HepG2 (cell line): ENCODE data around the gene FMNL1. TPM values are rescaled to one million over a fixed set of nuclear protein-coding genes. Genes with fewer than 3 reads are reported as not detected.

Source experiments
- CC2D1A ChIP-seq: sonication (generic); formaldehyde crosslinking; IDR thresholded peaks from 2 replicates; pipeline ENCODE4 v1.8.1; 2023; ENCODE audit warnings: mild to moderate bottlenecking, missing genetic modification reagents
- CEBPZ ChIP-seq: IDR thresholded peaks from 2 replicates; pipeline ENCODE4 v1.6.1; 2012; ENCODE audit warnings: low read length, improper control_type of control experiment
- CTCF ChIP-seq: sonication (generic); formaldehyde crosslinking; IDR thresholded peaks from 2 replicates; pipeline ENCODE4 v1.5.0; 2020; ENCODE audit warnings: mild to moderate bottlenecking, missing genetic modification reagents, moderate library complexity
- FOXO1 ChIP-seq: sonication (generic); formaldehyde crosslinking; IDR thresholded peaks from 2 replicates; pipeline ENCODE4 v1.4.0; 2020; ENCODE audit warnings: missing genetic modification reagents
- FUBP1 ChIP-seq: sonication (generic); formaldehyde crosslinking; IDR thresholded peaks from 2 replicates; pipeline ENCODE4 v1.5.1; 2020; ENCODE audit warnings: missing genetic modification reagents, mild to moderate bottlenecking, borderline replicate concordance
- GABPA ChIP-seq, 2 experiments: IDR thresholded peaks; 2 replicates each; pipeline ENCODE4 v1.6.1; 2011 to 2016; ENCODE audit warnings: low read depth in 2 of 2, low read length in 1 of 2, missing biosample characterization in 1 of 2, missing genetic modification characterization in 1 of 2
- HNF4A ChIP-seq: sonication (generic); formaldehyde crosslinking; IDR thresholded peaks from 2 replicates; pipeline ENCODE4 v1.4.0; 2020; ENCODE audit warnings: missing genetic modification reagents
- PRDM4 ChIP-seq: sonication (generic); formaldehyde crosslinking; IDR thresholded peaks from 2 replicates; pipeline ENCODE4 v1.9.0; 2021; ENCODE audit warnings: missing genetic modification reagents, borderline replicate concordance
- SPEN ChIP-seq: sonication (generic); formaldehyde crosslinking; IDR thresholded peaks from 2 replicates; pipeline ENCODE4 v1.5.1; 2020; ENCODE audit warnings: low read depth, mild to moderate bottlenecking, missing genetic modification reagents
- SRF ChIP-seq: IDR thresholded peaks from 2 replicates; pipeline ENCODE4 v1.6.1; 2011; ENCODE audit warnings: mild to moderate bottlenecking, low read depth, low read length, moderate library complexity
- TIGD3 ChIP-seq: sonication (generic); formaldehyde crosslinking; IDR thresholded peaks from 2 replicates; pipeline ENCODE4 v1.5.1; 2020; ENCODE audit warnings: mild to moderate bottlenecking, missing genetic modification reagents, borderline replicate concordance
- ZBTB3 ChIP-seq: sonication (generic); formaldehyde crosslinking; IDR thresholded peaks from 2 replicates; pipeline ENCODE4 v1.4.0; 2020; ENCODE audit warnings: low read depth, mild to moderate bottlenecking, moderate library complexity, missing genetic modification reagents, borderline replicate concordance
- ZNF431 ChIP-seq: sonication (generic); formaldehyde crosslinking; IDR thresholded peaks from 2 replicates; pipeline ENCODE4 v1.9.0; 2022; ENCODE audit warnings: missing genetic modification reagents, low read depth, mild to moderate bottlenecking, borderline replicate concordance
- polyA plus RNA-seq, 8 experiments: library from polyadenylated mRNA; depleted of rRNA in 3 of 8; stranded (reverse) in 7 of 8; unstranded in 1 of 8; fragments of >200 nt; fragmentation: Illumina TruSeq in 4 of 8; extraction: Trizol in 4 of 8; gene quantifications; 2 replicates each; pipeline versions ENCODE4 v1.2.1 to v1.2.3, GENCODE V29; 2011 to 2016; ENCODE audit warnings: low read depth in 4 of 8, missing spikeins in 1 of 8, mixed read lengths in 1 of 8; ENCODE audit not compliant: insufficient read depth in 1 of 8
- total RNA-seq, 5 experiments: library from RNA; depleted of rRNA; stranded (reverse); fragments of >200 nt; fragmentation: Illumina TruSeq; extraction: Trizol; gene quantifications; 2 replicates each; pipeline ENCODE4 v1.2.3, GENCODE V29; 2016; ENCODE audit warnings: low read depth in 1 of 5
- TF ChIP-seq, protein P1 (sequence below): sonication (generic); formaldehyde crosslinking; IDR thresholded peaks from 2 replicates; pipeline ENCODE4 v1.4.0; 2020; ENCODE audit warnings: mild to moderate bottlenecking, missing genetic modification reagents
- TF ChIP-seq, protein P2 (sequence below): sonication (generic); formaldehyde crosslinking; IDR thresholded peaks from 2 replicates; pipeline ENCODE4 v1.4.0; 2020; ENCODE audit warnings: missing genetic modification reagents

Gene FMNL1
- total and polyA plus RNA-seq, 2 of the 13 experiments (the other 11 are each of a cell fraction or from before 2014, with no cell fraction given) = 0.53 to 0.70 TPM

DNA sequence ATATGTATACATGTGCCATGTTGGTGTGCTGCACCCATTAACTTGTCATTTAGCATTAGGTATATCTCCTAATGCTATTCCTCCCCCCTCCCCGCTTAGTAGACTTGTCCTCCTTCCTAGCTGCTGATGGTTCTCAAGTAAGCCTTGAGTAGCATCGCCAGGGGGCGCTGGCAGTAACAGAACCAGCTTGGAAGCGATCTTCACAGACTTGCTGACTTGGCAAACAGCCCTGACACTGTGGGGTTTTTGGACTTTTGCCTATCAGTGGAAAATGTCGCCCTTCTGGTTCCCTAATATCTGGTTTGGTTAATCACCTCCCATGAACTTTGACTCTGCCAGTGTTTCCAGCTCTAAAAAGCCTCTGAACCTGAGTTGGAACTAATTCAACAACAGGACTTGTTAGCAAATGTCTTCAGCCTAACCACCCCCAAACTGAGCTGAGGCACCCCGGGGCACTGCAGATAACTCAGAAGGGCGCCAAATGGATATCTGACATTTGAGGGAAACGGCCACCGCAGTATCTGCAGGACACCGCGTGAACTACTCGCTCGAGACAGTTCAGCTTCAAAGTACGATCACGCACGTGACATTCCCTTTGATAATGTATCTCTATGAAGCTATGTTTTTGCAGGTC, 55.6 kb downstream of the FMNL1 start (continued):
- no peak for TF ChIP-seq TIGD3 (CRISPR knock-in tag)
- peak; percentile 65 for TF ChIP-seq HNF4A (CRISPR knock-in tag)
- TF ChIP-seq, protein P1, sequence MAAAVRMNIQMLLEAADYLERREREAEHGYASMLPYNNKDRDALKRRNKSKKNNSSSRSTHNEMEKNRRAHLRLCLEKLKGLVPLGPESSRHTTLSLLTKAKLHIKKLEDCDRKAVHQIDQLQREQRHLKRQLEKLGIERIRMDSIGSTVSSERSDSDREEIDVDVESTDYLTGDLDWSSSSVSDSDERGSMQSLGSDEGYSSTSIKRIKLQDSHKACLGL (CRISPR knock-in tag) = no peak
- TF ChIP-seq FUBP1 (CRISPR knock-in tag) = no peak
- no peak for TF ChIP-seq SPEN
- peak; percentile 9; the same call in 1 of the 2 replicates for TF ChIP-seq FOXO1 (CRISPR knock-in tag)
- no peak for TF ChIP-seq ZBTB3 (CRISPR knock-in tag)
- 0 out of 2 replicates have a peak, but pooled peaks have one; percentile 31 for TF ChIP-seq SRF
- TF ChIP-seq CEBPZ = no peak
- no peak for TF ChIP-seq GABPA (IDR thresholded peaks at IDR 0.05; ENCODE audit: low read depth, low read length)
- no peak for TF ChIP-seq GABPA (CRISPR knock-in tag; IDR thresholded peaks at IDR 0.05; ENCODE audit: low read depth)
- peak; percentile 95 for TF ChIP-seq CTCF (CRISPR knock-in tag)
- TF ChIP-seq ZNF431 (CRISPR knock-in tag) = no peak
- TF ChIP-seq PRDM4 = no peak
- TF ChIP-seq CC2D1A (CRISPR knock-in tag) = no peak
- TF ChIP-seq, protein P2, sequence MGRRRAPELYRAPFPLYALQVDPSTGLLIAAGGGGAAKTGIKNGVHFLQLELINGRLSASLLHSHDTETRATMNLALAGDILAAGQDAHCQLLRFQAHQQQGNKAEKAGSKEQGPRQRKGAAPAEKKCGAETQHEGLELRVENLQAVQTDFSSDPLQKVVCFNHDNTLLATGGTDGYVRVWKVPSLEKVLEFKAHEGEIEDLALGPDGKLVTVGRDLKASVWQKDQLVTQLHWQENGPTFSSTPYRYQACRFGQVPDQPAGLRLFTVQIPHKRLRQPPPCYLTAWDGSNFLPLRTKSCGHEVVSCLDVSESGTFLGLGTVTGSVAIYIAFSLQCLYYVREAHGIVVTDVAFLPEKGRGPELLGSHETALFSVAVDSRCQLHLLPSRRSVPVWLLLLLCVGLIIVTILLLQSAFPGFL = no peak
